ENCODE measurements around the gene YY1AP1.

DNA sequence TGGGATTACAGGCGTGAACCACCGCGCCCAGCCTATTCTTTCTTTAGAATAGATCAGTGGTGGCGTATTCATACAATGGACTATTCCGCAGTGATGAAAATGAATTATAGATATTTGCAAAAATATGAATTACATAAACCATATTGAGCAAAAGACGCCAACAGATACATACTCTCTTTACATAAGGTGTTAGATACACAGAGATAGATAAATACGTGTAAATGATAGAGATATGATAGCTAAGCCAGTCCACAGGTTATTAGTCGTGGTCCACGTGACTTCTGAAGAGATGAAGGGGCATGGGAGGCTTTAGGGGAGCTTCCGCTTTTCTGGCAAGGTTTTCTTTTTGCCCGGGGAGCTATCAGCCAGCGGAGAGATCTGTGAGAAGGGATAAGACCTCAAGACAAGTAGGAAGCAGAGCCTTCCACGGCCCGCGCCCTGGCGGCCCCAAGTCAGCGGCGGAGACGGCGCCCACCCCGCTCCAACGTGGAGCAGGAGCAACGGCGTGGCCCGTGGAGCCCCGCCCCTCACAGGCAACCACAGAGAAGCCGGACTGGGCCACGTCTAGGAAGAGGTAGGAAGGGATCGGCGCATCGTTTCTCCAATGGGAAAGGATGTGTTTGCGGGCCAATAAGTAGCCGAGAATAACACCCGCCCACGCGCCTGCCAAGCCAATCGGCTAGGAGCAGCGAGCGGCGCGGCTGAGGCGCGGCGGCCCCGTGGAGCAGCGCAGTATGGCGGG, 78.9 kb downstream of the YY1AP1 start, which contains the start of gene MSTO1:
- no peak for TF ChIP-seq CTCF (IDR thresholded peaks at IDR 0.05)
- no peak for TF ChIP-seq EP300 (IDR thresholded peaks at IDR 0.05)
- no peak for TF ChIP-seq POLR2A (IDR thresholded peaks at IDR 0.05)
